SK-N-SH treated with all-trans-retinoic acid at 6 μM for 48 hours (cell line): ENCODE measurements around the gene LRRFIP1.

Experiments
- ATAC-seq: fragments of 200-7000 bp; cut with Tn5 transposase; 3 replicates; pipeline ENCODE4 v1.9.1; 2020; ENCODE audit warnings: mild to moderate bottlenecking, moderate library complexity
- ARNTL ChIP-seq: fragments of 450-650 bp; formaldehyde crosslinking; IDR thresholded peaks from 2 replicates; pipeline ENCODE4 v1.5.0; 2020; ENCODE audit warnings: low read depth, mild to moderate bottlenecking, moderate library complexity, borderline replicate concordance
- BACH2 ChIP-seq: fragments of 250-450 bp; sonication (Bioruptor Pico); IDR thresholded peaks from 2 replicates; pipeline ENCODE4 v1.9.0; 2021; ENCODE audit warnings: mild to moderate bottlenecking, borderline replicate concordance
- CSDC2 ChIP-seq: fragments of 250-450 bp; sonication (Bioruptor Pico); IDR thresholded peaks from 2 replicates; pipeline ENCODE4 v1.5.0; 2020; ENCODE audit warnings: mild to moderate bottlenecking, moderate library complexity
- ESRRG ChIP-seq: fragments of 250-450 bp; sonication (Bioruptor Pico); IDR thresholded peaks from 2 replicates; pipeline ENCODE4 v1.6.1; 2021; ENCODE audit warnings: mild to moderate bottlenecking
- GLIS3 ChIP-seq: fragments of 250-450 bp; sonication (Bioruptor Pico); IDR thresholded peaks from 2 replicates; pipeline ENCODE4 v1.5.0; 2020; ENCODE audit warnings: mild to moderate bottlenecking, moderate library complexity
- ISL1 ChIP-seq: fragments of 250-450 bp; sonication (Bioruptor Pico); IDR thresholded peaks from 2 replicates; pipeline ENCODE4 v2.1.2; 2022; ENCODE audit warnings: mild to moderate bottlenecking, moderate library complexity
- OSR1 ChIP-seq: fragments of 250-450 bp; sonication (Bioruptor Pico); IDR thresholded peaks from 2 replicates; pipeline ENCODE4 v1.8.0; 2022; ENCODE audit warnings: moderate library complexity, mild to moderate bottlenecking, inconsistent platforms
- PPARA ChIP-seq: fragments of 250-450 bp; sonication (Bioruptor Pico); IDR thresholded peaks from 2 replicates; pipeline ENCODE4 v1.5.0; 2020; ENCODE audit warnings: mild to moderate bottlenecking, borderline replicate concordance
- TCF4 ChIP-seq: fragments of 250-450 bp; sonication (Bioruptor Pico); IDR thresholded peaks from 2 replicates; pipeline ENCODE4 v1.8.0; 2021; ENCODE audit warnings: mild to moderate bottlenecking, moderate library complexity, borderline replicate concordance
- TOX ChIP-seq: fragments of 250-450 bp; sonication (Bioruptor Pico); IDR thresholded peaks from 2 replicates; pipeline ENCODE4 v1.8.0; 2021; ENCODE audit warnings: mild to moderate bottlenecking, moderate library complexity, borderline replicate concordance
- ZC3H10 ChIP-seq: fragments of 250-450 bp; sonication (Bioruptor Pico); IDR thresholded peaks from 2 replicates; pipeline ENCODE4 v1.5.1; 2021; ENCODE audit warnings: mild to moderate bottlenecking, moderate library complexity
- ZFP3 ChIP-seq: fragments of 250-450 bp; sonication (Bioruptor Pico); IDR thresholded peaks from 2 replicates; pipeline ENCODE4 v1.5.0; 2020; ENCODE audit warnings: mild to moderate bottlenecking, moderate library complexity
- ZFP30 ChIP-seq: fragments of 450-650 bp; formaldehyde crosslinking; IDR thresholded peaks from 2 replicates; pipeline ENCODE4 v1.5.0; 2022; ENCODE audit warnings: mild to moderate bottlenecking, moderate library complexity
- ZNF565 ChIP-seq: fragments of 450-650 bp; formaldehyde crosslinking; conservative IDR thresholded peaks from 2 replicates; pipeline ENCODE4 v1.5.0; 2020; ENCODE audit warnings: low read depth, mild to moderate bottlenecking, moderate library complexity
- ZNF70 ChIP-seq: fragments of 450-650 bp; formaldehyde crosslinking; IDR thresholded peaks from 2 replicates; pipeline ENCODE4 v1.5.0; 2020; ENCODE audit warnings: mild to moderate bottlenecking, moderate library complexity
- ZNF8 ChIP-seq: fragments of 450-650 bp; formaldehyde crosslinking; IDR thresholded peaks from 2 replicates; pipeline ENCODE4 v1.5.0; 2020; ENCODE audit warnings: mild to moderate bottlenecking, moderate library complexity
- TF ChIP-seq, protein P1 (sequence below): fragments of 250-450 bp; sonication (Bioruptor Pico); IDR thresholded peaks from 2 replicates; pipeline ENCODE4 v1.5.1; 2021; ENCODE audit warnings: mild to moderate bottlenecking, moderate library complexity
- TF ChIP-seq, protein P2 (sequence below): fragments of 250-450 bp; sonication (Bioruptor Pico); IDR thresholded peaks from 2 replicates; pipeline ENCODE4 v1.5.0; 2020; ENCODE audit warnings: mild to moderate bottlenecking, moderate library complexity
- TF ChIP-seq, protein P3 (sequence below): fragments of 250-450 bp; sonication (Bioruptor Pico); IDR thresholded peaks from 2 replicates; pipeline ENCODE4 v1.8.0; 2020; ENCODE audit warnings: mild to moderate bottlenecking, moderate library complexity, borderline replicate concordance
- TF ChIP-seq, protein P4 (sequence below): fragments of 250-450 bp; sonication (Bioruptor Pico); IDR thresholded peaks from 2 replicates; pipeline ENCODE4 v1.8.0; 2021; ENCODE audit warnings: low read depth, mild to moderate bottlenecking, moderate library complexity, borderline replicate concordance
- TF ChIP-seq, protein P5 (sequence below): fragments of 250-450 bp; sonication (Bioruptor Pico); IDR thresholded peaks from 2 replicates; pipeline ENCODE4 v1.5.1; 2020; ENCODE audit warnings: low read depth, mild to moderate bottlenecking, moderate library complexity

The LRRFIP1 gene

DNA sequence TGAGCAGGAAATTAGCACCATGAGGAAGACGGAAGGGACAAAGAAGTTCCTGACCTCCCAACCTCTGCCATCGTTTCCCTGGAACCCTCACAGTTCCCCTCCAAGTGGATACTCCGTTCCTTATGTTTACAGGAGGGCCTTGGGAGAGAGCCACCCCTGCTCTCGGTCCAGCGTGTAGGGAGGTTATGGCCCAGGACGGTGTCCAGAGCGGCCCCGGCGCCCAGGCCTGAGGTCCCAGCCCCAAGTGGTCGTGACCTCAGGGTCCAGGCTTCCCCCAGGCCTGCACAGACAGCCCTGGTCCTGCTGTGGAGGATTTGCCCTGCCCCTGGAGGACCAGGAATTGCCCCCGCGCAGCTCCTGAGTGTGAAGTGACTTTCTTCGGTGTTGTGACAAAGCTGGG is 109.4 kb downstream of the LRRFIP1 start:
- no peak for TF ChIP-seq ZFP3 (CRISPR knock-in tag)
- TF ChIP-seq TCF4 = no peak
- no peak for TF ChIP-seq ZNF565 (CRISPR knock-in tag)
- TF ChIP-seq BACH2 = no peak
- no peak for TF ChIP-seq ZNF70 (CRISPR knock-in tag)
- TF ChIP-seq, protein P1, sequence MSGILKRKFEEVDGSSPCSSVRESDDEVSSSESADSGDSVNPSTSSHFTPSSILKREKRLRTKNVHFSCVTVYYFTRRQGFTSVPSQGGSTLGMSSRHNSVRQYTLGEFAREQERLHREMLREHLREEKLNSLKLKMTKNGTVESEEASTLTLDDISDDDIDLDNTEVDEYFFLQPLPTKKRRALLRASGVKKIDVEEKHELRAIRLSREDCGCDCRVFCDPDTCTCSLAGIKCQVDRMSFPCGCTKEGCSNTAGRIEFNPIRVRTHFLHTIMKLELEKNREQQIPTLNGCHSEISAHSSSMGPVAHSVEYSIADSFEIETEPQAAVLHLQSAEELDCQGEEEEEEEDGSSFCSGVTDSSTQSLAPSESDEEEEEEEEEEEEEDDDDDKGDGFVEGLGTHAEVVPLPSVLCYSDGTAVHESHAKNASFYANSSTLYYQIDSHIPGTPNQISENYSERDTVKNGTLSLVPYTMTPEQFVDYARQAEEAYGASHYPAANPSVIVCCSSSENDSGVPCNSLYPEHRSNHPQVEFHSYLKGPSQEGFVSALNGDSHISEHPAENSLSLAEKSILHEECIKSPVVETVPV (CRISPR knock-in tag) = no peak
- TF ChIP-seq PPARA (CRISPR knock-in tag) = no peak
- TF ChIP-seq, protein P2, sequence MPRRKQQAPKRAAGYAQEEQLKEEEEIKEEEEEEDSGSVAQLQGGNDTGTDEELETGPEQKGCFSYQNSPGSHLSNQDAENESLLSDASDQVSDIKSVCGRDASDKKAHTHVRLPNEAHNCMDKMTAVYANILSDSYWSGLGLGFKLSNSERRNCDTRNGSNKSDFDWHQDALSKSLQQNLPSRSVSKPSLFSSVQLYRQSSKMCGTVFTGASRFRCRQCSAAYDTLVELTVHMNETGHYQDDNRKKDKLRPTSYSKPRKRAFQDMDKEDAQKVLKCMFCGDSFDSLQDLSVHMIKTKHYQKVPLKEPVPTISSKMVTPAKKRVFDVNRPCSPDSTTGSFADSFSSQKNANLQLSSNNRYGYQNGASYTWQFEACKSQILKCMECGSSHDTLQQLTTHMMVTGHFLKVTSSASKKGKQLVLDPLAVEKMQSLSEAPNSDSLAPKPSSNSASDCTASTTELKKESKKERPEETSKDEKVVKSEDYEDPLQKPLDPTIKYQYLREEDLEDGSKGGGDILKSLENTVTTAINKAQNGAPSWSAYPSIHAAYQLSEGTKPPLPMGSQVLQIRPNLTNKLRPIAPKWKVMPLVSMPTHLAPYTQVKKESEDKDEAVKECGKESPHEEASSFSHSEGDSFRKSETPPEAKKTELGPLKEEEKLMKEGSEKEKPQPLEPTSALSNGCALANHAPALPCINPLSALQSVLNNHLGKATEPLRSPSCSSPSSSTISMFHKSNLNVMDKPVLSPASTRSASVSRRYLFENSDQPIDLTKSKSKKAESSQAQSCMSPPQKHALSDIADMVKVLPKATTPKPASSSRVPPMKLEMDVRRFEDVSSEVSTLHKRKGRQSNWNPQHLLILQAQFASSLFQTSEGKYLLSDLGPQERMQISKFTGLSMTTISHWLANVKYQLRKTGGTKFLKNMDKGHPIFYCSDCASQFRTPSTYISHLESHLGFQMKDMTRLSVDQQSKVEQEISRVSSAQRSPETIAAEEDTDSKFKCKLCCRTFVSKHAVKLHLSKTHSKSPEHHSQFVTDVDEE (CRISPR knock-in tag) = no peak
- TF ChIP-seq, protein P3, sequence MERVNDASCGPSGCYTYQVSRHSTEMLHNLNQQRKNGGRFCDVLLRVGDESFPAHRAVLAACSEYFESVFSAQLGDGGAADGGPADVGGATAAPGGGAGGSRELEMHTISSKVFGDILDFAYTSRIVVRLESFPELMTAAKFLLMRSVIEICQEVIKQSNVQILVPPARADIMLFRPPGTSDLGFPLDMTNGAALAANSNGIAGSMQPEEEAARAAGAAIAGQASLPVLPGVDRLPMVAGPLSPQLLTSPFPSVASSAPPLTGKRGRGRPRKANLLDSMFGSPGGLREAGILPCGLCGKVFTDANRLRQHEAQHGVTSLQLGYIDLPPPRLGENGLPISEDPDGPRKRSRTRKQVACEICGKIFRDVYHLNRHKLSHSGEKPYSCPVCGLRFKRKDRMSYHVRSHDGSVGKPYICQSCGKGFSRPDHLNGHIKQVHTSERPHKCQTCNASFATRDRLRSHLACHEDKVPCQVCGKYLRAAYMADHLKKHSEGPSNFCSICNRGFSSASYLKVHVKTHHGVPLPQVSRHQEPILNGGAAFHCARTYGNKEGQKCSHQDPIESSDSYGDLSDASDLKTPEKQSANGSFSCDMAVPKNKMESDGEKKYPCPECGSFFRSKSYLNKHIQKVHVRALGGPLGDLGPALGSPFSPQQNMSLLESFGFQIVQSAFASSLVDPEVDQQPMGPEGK = no peak
- TF ChIP-seq ARNTL (CRISPR knock-in tag) = no peak
- no peak for TF ChIP-seq GLIS3 (CRISPR knock-in tag)
- TF ChIP-seq TOX (CRISPR knock-in tag) = no peak
- TF ChIP-seq ZFP30 (CRISPR knock-in tag) = no peak
- no peak for TF ChIP-seq ZNF8
- ATAC-seq = no peak

DNA sequence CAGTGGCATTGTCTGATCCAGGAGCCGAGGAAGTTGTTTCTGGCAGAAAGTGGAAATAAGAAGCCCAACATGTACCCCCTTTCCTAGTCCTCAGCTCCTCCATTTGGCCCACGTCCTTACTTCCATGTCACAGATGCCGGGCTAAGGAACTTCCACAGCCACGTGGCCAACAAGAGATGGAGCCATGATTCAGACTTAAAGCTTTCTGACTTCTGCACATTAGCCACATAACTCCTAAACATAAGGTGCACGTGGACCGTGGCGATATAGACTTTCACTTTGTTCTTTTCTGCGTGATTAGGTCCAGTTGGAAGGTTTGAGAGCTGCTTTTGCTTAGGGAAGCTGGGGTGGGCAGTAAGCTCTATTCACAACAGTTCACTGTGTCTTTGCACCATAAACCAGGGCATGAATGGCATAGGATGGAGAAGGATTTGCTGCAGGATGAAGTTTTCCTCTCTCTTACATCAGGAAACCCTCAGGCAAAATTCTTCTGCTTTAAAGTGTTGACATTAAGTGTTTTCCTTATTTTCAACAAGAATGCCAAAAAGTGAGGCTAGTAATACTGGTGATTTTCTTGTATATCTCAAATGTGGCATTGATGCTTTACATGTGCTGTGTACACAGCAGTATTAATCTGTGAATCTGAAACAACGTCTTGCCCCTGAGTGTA is 109.9 kb downstream of the LRRFIP1 start:
- TF ChIP-seq OSR1 (CRISPR knock-in tag) (no peak), ZFP30 (CRISPR knock-in tag) (no peak), ZC3H10 (CRISPR knock-in tag) (no peak), CSDC2 (CRISPR knock-in tag) (no peak), ESRRG (CRISPR knock-in tag) (no peak), ZFP3 (CRISPR knock-in tag) (no peak), PPARA (CRISPR knock-in tag) (no peak), TCF4 (no peak), GLIS3 (CRISPR knock-in tag) (no peak), ZNF8 (no peak), TOX (CRISPR knock-in tag) (no peak), ZNF565 (CRISPR knock-in tag) (no peak), ARNTL (CRISPR knock-in tag) (no peak), ZNF70 (CRISPR knock-in tag) (no peak), ISL1 (no peak)
- TF ChIP-seq, protein P4, sequence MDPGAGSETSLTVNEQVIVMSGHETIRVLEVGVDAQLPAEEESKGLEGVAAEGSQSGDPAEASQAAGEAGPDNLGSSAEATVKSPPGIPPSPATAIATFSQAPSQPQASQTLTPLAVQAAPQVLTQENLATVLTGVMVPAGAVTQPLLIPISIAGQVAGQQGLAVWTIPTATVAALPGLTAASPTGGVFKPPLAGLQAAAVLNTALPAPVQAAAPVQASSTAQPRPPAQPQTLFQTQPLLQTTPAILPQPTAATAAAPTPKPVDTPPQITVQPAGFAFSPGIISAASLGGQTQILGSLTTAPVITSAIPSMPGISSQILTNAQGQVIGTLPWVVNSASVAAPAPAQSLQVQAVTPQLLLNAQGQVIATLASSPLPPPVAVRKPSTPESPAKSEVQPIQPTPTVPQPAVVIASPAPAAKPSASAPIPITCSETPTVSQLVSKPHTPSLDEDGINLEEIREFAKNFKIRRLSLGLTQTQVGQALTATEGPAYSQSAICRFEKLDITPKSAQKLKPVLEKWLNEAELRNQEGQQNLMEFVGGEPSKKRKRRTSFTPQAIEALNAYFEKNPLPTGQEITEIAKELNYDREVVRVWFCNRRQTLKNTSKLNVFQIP (CRISPR knock-in tag) = no peak
- TF ChIP-seq, protein P1 (CRISPR knock-in tag) = no peak
- TF ChIP-seq, protein P3 = no peak
- TF ChIP-seq, protein P2 (CRISPR knock-in tag) = no peak
- TF ChIP-seq, protein P5, sequence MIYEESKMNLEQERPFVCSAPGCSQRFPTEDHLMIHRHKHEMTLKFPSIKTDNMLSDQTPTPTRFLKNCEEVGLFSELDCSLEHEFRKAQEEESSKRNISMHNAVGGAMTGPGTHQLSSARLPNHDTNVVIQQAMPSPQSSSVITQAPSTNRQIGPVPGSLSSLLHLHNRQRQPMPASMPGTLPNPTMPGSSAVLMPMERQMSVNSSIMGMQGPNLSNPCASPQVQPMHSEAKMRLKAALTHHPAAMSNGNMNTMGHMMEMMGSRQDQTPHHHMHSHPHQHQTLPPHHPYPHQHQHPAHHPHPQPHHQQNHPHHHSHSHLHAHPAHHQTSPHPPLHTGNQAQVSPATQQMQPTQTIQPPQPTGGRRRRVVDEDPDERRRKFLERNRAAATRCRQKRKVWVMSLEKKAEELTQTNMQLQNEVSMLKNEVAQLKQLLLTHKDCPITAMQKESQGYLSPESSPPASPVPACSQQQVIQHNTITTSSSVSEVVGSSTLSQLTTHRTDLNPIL (CRISPR knock-in tag) = no peak
- no peak for ATAC-seq
